Activated CD8-positive, alpha-beta memory T cell treated with anti-CD3 and anti-CD28 coated beads, Interleukin-2, amount 10 ng/mL, durations not matched to agents 7 days and 5 days (primary cell): ENCODE data around the gene ACAD8. TPM values are rescaled to one million over a fixed set of nuclear protein-coding genes. Genes with fewer than 3 reads are reported as not detected.

Experiments
- ATAC-seq: fragments of 150-1000 bp; cut with Tn5 transposase; one replicate; pipeline ENCODE4 v1.10.0; 2021; ENCODE audit warnings: moderate library complexity
- CTCF ChIA-PET: fragments of 350-600 bp; sonication (Branson Sonifier 250); formaldehyde crosslinking; loops from one replicate; lab custom pipeline; 2021; ENCODE audit warnings: antibody characterized with exemption; lab: Charles Lee
- DNase-seq: peaks from one replicate; pipeline ENCODE4 v3.0.0-alpha.2; 2020
- H3K27ac Mint-ChIP-seq: one replicate; pipeline ENCODE4 v1.8.0; 2021; ENCODE audit warnings: mild to moderate bottlenecking, mixed read lengths
- H3K27me3 Mint-ChIP-seq: one replicate; pipeline ENCODE4 v1.8.0; 2021; ENCODE audit warnings: mixed read lengths
- H3K36me3 Mint-ChIP-seq: one replicate; pipeline ENCODE4 v1.8.0; 2021; ENCODE audit warnings: mild to moderate bottlenecking, mixed read lengths
- H3K4me1 Mint-ChIP-seq: one replicate; pipeline ENCODE4 v1.8.0; 2021; ENCODE audit warnings: mixed read lengths
- H3K4me3 Mint-ChIP-seq: one replicate; pipeline ENCODE4 v1.8.0; 2021; ENCODE audit warnings: mild to moderate bottlenecking, moderate library complexity, mixed read lengths
- H3K9me3 Mint-ChIP-seq: one replicate; pipeline ENCODE4 v1.8.0; 2022; ENCODE audit warnings: low read depth, mixed read lengths
- total RNA-seq, 2 experiments: library from RNA; stranded (reverse); gene quantifications; one replicate each; pipeline ENCODE4 v1.2.3, GENCODE V29; 2021

Gene ACAD8
- total RNA-seq, 2 experiments from 2014 or later: 29.4 to 31.6 TPM

GRCh38 chr11:134289167-134289566 lies 35.8 kb downstream of the ACAD8 start:
- no peaks in the 10 kb centered on the region for H3K4me1 Mint-ChIP-seq
- H3K4me3 Mint-ChIP-seq: no peak overlapping the region
- no peaks in the 10 kb centered on the region for H3K27me3 Mint-ChIP-seq
- no peak for ATAC-seq
- H3K36me3 Mint-ChIP-seq: no peaks in the 10 kb centered on the region
- DNase-seq: peak; percentile 21
- H3K27ac Mint-ChIP-seq: no peak overlapping the region
- H3K9me3 Mint-ChIP-seq: no peaks in the 10 kb centered on the region
- CTCF ChIA-PET: interaction anchor here (1.5 kb wide), 1 partner anchor 13 kb away, joined by 4 read pairs; the partner anchor contains the start of gene GLB1L3

GRCh38 chr11:134289789-134290188 lies 36.4 kb downstream of the ACAD8 start:
- H3K4me1 Mint-ChIP-seq: peaks cover 4% of the 10 kb centered on the region
- H3K36me3 Mint-ChIP-seq: peaks cover 3% of the 10 kb centered on the region
- H3K27me3 Mint-ChIP-seq: no peaks in the 10 kb centered on the region
- no peak overlapping the region for H3K4me3 Mint-ChIP-seq
- CTCF ChIA-PET: no interaction called here
- DNase-seq: peak; percentile 23
- no peaks in the 10 kb centered on the region for H3K9me3 Mint-ChIP-seq
- ATAC-seq: no peak
- no peak overlapping the region for H3K27ac Mint-ChIP-seq

- H3K4me1 Mint-ChIP-seq: peaks cover 6% of the 10 kb centered on the region
- no peak overlapping the region for H3K4me3 Mint-ChIP-seq
- H3K27ac Mint-ChIP-seq: no peak overlapping the region
- DNase-seq: no peak
- no peaks in the 10 kb centered on the region for H3K27me3 Mint-ChIP-seq
- peaks cover 3% of the 10 kb centered on the region for H3K36me3 Mint-ChIP-seq
- no peak for ATAC-seq
- CTCF ChIA-PET: interaction anchor here (0.8 kb wide), 1 partner anchor 20 kb away, joined by 3 read pairs; no protein-coding TSS in a partner anchor
- no peaks in the 10 kb centered on the region for H3K9me3 Mint-ChIP-seq
These were observed 37.3 kb downstream of the ACAD8 start for GRCh38 chr11:134290646-134291045.

GRCh38 chr11:134291196-134291595 lies 37.8 kb downstream of the ACAD8 start:
- H3K27ac Mint-ChIP-seq: no peak overlapping the region
- peaks cover 6% of the 10 kb centered on the region for H3K36me3 Mint-ChIP-seq
- no peaks in the 10 kb centered on the region for H3K27me3 Mint-ChIP-seq
- DNase-seq (no peak), ATAC-seq (no peak)
- CTCF ChIA-PET: interaction anchor here (0.8 kb wide), 1 partner anchor 19 kb away, joined by 3 read pairs; no protein-coding TSS in a partner anchor
- no peak overlapping the region for H3K4me3 Mint-ChIP-seq
- H3K4me1 Mint-ChIP-seq: peaks cover 6% of the 10 kb centered on the region
- H3K9me3 Mint-ChIP-seq: no peaks in the 10 kb centered on the region

- H3K27me3 Mint-ChIP-seq: no peaks in the 10 kb centered on the region
- no peak for ATAC-seq
These were observed 39.3 kb downstream of the ACAD8 start for GRCh38 chr11:134292661-134293060.

GRCh38 chr11:134293119-134294113 lies 40.0 kb downstream of the ACAD8 start:
- ATAC-seq (no peak), DNase-seq (no peak)
- H3K36me3 Mint-ChIP-seq: peaks cover 6% of the 10 kb centered on the region
- no peak overlapping the region for H3K27ac Mint-ChIP-seq
- H3K27me3 Mint-ChIP-seq: no peaks in the 10 kb centered on the region
- CTCF ChIA-PET: no interaction called here
- H3K4me1 Mint-ChIP-seq: peaks cover 6% of the 10 kb centered on the region
- no peaks in the 10 kb centered on the region for H3K9me3 Mint-ChIP-seq
- H3K4me3 Mint-ChIP-seq: no peak overlapping the region

More at GRCh38 chr11:134292661-134293060, 39.3 kb downstream of the ACAD8 start:
- no peak for DNase-seq
- Mint-ChIP-seq H3K9me3 (no peaks in the 10 kb centered on the region), H3K4me3 (no peak overlapping the region), H3K27ac (no peak overlapping the region), H3K36me3 (peaks cover 6% of the 10 kb centered on the region), H3K4me1 (peaks cover 6% of the 10 kb centered on the region)
- CTCF ChIA-PET: no interaction called here

GRCh38 chr11:134294664-134295063 lies 41.3 kb downstream of the ACAD8 start:
- no peak for DNase-seq
- Mint-ChIP-seq H3K27me3 (no peaks in the 10 kb centered on the region), H3K36me3 (peaks cover 6% of the 10 kb centered on the region), H3K9me3 (no peaks in the 10 kb centered on the region), H3K27ac (no peak overlapping the region), H3K4me3 (no peak overlapping the region), H3K4me1 (peaks cover 6% of the 10 kb centered on the region)
- CTCF ChIA-PET: no interaction called here
- ATAC-seq: no peak

- ATAC-seq: no peak
- H3K9me3 Mint-ChIP-seq: no peaks in the 10 kb centered on the region
- no peaks in the 10 kb centered on the region for H3K27me3 Mint-ChIP-seq
- CTCF ChIA-PET: interaction anchor here (0.6 kb wide), 1 partner anchor 10 kb away, joined by 3 read pairs; no protein-coding TSS in a partner anchor
- H3K27ac Mint-ChIP-seq: no peak overlapping the region
- no peak for DNase-seq
- H3K4me3 Mint-ChIP-seq: no peak overlapping the region
- peaks cover 8% of the 10 kb centered on the region for H3K36me3 Mint-ChIP-seq
- no peaks in the 10 kb centered on the region for H3K4me1 Mint-ChIP-seq
These were observed 58.9 kb downstream of the ACAD8 start for GRCh38 chr11:134312223-134312622.

- no peak for ATAC-seq
- Mint-ChIP-seq H3K36me3 (peaks cover 5% of the 10 kb centered on the region), H3K27me3 (no peaks in the 10 kb centered on the region), H3K9me3 (no peaks in the 10 kb centered on the region), H3K4me3 (no peak overlapping the region), H3K27ac (no peak overlapping the region), H3K4me1 (no peaks in the 10 kb centered on the region)
- DNase-seq: no peak
- CTCF ChIA-PET: interaction anchor here (0.6 kb wide), 1 partner anchor 9 kb away, joined by 3 read pairs; no protein-coding TSS in a partner anchor
These were observed 59.4 kb downstream of the ACAD8 start for GRCh38 chr11:134312807-134313206.

- no peaks in the 10 kb centered on the region for H3K4me1 Mint-ChIP-seq
- ATAC-seq (no peak), DNase-seq (no peak)
- H3K27ac Mint-ChIP-seq: no peak overlapping the region
- peaks cover 7% of the 10 kb centered on the region for H3K36me3 Mint-ChIP-seq
- H3K9me3 Mint-ChIP-seq: no peaks in the 10 kb centered on the region
- no peak overlapping the region for H3K4me3 Mint-ChIP-seq
- H3K27me3 Mint-ChIP-seq: no peaks in the 10 kb centered on the region
- CTCF ChIA-PET: interaction anchor here (0.6 to 1.0 kb wide), 2 partner anchors 16 to 51 kb away, joined by 3 read pairs; no protein-coding TSS in a partner anchor
These were observed 60.0 kb downstream of the ACAD8 start for GRCh38 chr11:134313379-134313778.

- no peaks in the 10 kb centered on the region for H3K4me1 Mint-ChIP-seq
- no peak overlapping the region for H3K4me3 Mint-ChIP-seq
- H3K27me3 Mint-ChIP-seq: no peaks in the 10 kb centered on the region
- CTCF ChIA-PET: interaction anchor here (0.6 to 1.0 kb wide), 2 partner anchors 17 to 52 kb away, joined by 3 read pairs; no protein-coding TSS in a partner anchor
- no peak for DNase-seq
- ATAC-seq: no peak
- no peak overlapping the region for H3K27ac Mint-ChIP-seq
- peaks cover 10% of the 10 kb centered on the region for H3K36me3 Mint-ChIP-seq
- H3K9me3 Mint-ChIP-seq: peaks cover 2% of the 10 kb centered on the region
These were observed 60.6 kb downstream of the ACAD8 start for GRCh38 chr11:134313821-134314607.
